GM19351 (cell line): ENCODE results near the gene SH3YL1.

Source experiments
- ATAC-seq: cut with Tn5 transposase; IDR thresholded peaks from one replicate; pipeline ENCODE4 v1.9.1; 2021; ENCODE audit warnings: mild to moderate bottlenecking, moderate library complexity; ENCODE audit not compliant: unreplicated experiment

The SH3YL1 gene

DNA sequence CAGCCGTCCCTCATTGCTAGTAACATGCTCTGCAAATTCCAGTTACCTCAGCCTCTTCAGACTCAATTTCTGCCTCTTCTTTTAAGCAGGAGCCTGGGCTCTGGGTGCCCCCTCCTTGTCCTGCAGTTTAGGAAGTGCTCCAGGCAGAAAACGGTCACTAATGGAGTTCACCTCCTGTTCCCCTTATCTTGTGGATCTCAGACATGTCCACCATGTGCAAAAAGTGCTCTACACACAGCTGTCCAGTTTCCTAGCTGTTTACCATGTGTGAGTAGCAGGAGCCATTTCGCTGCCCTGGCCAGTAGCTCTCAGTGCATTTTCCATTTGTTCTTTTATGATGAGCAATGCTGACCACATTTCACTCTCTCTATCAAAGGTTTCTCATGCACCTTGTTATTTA lies 4.9 kb downstream of the SH3YL1 start:
- no peak for ATAC-seq

DNA sequence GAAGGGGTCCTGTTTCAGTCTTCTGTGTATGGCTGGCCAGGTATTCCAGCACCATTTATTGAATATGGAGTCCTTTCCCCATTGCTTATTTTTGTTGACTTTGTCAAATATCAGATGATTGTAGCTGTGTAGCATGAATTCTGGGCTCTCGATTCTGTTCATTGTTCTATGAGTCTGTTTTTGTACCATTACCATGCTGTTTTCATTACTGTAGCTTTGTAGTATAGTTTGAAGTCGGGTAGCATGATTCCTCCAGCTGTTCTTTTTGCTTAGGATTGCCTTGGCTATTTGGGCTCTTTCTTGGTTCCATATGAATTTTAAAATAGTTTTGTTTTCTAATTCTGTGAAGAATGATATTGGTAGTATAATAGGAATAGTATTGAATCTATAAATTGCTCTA lies 6.0 kb downstream of the SH3YL1 start:
- no peak for ATAC-seq

GRCh38 chr2:257429-257828 lies 6.4 kb downstream of the SH3YL1 start:
- no peak for ATAC-seq

DNA sequence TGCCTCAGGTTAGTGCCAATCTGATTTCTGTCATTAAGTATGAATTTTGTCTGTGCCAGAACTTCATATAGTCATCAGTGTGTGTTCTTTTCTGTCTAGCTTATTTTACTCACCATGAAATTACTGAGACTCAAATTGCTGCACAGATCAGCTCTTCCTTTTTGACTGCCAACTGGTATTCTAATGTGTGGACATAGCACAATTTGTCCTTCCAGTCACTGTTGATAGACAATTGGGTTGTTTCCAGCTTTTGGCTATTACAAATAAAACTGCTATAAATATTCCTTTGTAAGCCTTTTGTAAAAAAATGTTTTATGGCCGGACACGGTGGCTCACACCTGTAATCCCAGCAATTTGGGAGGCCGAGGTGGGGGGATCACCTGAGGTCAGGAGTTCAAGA lies 7.7 kb downstream of the SH3YL1 start:
- ATAC-seq: no peak

DNA sequence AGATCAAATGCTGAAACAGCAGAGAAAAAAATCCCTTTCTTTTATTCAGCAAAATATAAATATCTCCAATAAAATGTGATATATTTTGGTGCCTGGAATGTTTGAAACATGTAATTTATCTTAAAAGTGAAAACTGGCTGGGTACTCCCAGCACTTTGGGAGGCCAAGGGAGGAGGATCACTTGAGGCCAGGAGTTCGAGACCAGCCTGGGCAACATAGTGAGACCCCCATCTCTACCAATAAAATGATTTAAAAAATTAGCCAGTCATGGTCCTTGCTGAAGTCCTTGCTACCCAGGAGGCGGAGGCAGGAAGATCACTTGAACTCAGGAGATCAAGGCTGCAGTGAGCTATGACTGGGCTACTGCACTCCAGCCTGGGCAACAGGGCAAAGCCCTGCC lies 8.6 kb downstream of the SH3YL1 start:
- no peak for ATAC-seq

DNA sequence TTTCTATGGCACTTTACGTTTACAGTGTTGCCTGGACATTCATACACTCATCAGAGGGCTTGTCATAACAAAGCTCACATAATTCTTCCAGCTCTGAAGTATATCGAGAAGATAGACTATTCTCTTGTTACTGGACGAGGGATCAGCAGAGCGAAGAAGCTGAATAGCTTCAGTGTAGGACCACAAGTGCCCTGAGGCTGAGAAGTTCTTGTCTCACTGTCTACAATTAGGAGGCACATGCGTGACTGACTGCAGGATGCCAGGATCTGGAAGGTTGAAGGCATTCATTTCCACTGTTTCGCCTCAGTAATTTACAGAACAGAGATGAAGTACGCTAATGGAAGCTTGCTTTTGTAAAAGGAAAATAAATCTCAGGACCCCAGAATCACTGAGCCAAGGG lies 9.6 kb downstream of the SH3YL1 start:
- ATAC-seq: no peak

- ATAC-seq: no peak
These were observed 10.6 kb downstream of the SH3YL1 start for GRCh38 chr2:253202-253638.

- no peak for ATAC-seq
These were observed 11.7 kb downstream of the SH3YL1 start for GRCh38 chr2:252001-252602.

DNA sequence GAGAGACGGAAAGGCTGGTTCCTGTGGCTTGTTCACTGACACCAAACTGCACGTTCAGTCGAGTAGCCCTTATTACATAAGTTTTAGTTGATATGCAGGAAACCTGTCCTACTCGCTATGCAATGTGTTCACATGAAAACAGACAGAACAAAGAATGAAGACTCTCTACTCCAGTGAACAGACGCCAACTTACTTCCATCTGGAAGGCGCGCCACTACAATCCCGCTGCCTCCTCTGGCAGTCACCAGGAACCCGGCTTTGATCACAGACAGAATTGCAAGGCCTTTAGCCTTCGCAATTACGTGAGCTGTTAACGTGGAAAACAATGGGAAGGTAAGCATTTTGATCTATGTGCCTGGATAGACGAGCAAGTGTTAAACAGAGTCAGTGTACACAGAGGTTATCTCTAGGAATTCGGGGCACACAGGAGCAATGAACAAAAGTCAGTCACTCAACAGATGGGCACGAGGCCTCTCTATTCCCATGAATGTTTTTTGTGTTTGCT lies 14.2 kb downstream of the SH3YL1 start:
- ATAC-seq: no peak

- no peak for ATAC-seq
These were observed 15.1 kb downstream of the SH3YL1 start for GRCh38 chr2:248724-249123.

GRCh38 chr2:246489-247144 lies 17.2 kb downstream of the SH3YL1 start:
- ATAC-seq: peak; percentile 78

DNA sequence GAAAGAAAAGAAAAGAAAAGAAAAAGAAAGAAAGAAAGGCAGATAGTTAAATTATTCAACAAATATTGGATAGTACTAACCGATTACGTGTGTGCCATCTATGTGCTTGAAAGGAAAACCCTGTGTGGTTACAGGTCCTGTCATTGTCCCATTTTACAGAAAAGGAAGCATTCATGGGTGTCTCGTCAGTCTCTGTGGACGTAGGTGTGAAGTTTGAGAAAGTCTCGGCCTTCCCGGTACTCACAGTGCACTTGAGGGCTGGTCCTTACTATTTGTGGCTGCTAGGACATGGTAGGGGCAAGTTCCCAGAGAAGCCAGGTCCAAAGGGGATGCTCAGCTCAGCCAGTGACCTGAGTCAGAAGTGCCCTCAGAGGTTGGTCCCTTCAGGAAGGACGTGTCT lies 19.3 kb downstream of the SH3YL1 start:
- ATAC-seq: no peak

DNA sequence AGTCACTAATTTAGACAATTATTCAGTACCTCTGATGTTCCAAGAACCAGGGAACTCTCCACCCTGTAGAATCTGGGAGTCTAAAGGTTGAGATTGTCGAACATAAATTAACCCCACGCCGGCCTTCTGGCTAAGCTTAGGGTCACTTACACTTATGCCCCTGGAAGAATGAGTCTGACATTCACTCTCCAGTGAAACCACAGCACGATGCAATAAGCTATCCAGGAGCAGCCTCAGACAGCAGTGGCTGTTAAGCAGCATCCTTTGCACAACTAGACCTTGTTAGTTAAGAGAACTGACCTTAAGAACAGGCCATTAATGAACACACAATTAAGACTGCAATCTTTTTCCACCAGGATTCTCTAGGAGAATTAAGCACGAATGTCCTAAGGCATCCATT lies 25.0 kb downstream of the SH3YL1 start:
- no peak for ATAC-seq

- ATAC-seq: no peak
These were observed 25.4 kb downstream of the SH3YL1 start for GRCh38 chr2:238431-238830.

DNA sequence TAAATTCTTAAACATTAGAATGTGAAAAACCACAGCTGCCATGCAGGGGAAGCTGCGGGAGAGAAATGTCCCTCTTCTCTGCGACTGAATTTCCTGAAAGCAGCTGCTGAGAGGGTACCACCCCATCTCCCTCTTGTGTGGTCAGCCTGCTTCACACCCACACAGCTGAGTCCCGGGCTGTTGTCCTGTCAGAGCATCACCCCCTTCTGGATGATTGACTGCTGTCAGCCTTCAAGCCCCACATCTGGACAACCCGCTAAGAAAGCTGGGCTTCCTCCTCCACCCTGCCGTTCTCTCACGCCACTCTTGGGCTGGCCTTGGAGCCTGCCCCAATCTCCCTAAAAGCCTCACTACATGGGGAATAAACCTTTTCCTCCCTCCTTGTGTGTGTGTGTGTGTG lies 26.0 kb downstream of the SH3YL1 start:
- no peak for ATAC-seq

GRCh38 chr2:236993-237539 lies 26.8 kb downstream of the SH3YL1 start:
- no peak for ATAC-seq

DNA sequence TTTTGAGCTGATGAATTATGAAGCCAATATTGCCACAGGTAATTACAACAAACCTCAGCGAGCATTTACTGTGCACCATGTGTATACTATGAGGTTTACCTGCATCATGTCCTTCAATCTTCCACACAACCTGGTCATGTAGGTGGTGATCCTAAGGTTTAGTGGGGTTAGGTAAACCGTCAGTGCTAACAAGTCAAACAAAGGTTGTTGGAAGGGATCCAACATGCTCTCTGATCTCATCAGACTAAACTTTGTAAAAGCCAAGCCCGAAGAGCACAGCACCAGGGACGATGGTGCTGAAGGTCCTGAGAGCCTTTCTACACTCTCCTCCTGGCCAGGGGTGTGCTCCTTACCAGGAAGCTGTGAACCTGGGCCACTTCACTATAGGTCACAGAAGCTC lies 29.4 kb downstream of the SH3YL1 start:
- no peak for ATAC-seq

- no peak for ATAC-seq
These were observed 30.8 kb downstream of the SH3YL1 start for GRCh38 chr2:233030-233429.

GRCh38 chr2:231521-232185 lies 32.2 kb downstream of the SH3YL1 start:
- no peak for ATAC-seq

DNA sequence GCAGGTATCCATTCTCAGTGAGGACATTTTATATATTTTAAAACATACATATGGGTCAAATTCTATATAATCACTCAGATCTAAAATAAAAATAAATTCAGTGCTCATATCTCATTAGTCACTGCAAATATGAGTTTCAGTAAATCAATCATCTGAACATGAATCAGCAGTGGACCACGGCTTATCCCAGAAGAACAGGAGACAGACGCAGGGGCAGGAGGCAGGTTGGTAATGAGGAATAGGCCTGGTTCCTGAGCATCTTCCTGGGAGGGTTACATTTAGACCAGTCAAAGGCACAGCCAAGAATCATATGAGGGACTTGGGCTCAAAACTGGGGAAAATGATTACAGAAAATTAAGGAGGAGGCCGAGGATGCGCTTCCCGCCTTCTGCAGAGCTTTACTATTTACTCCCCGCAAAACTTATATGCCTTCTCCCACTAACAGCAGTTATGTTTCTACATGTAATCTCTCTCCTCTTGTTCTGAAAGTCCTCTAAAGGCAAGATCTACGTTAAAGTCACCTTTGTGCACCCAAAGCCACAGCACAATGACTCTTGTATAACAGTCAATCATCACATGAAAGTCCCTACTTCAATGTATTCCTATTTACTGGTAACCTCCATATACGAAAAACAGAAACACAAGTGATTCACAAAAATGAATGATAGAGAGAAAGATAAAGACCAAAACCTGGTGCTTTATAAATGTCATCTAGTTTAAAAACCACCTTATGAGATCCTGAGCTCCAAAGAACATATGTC lies 35.1 kb downstream of the SH3YL1 start:
- ATAC-seq: no peak

- ATAC-seq: no peak
These were observed 35.7 kb downstream of the SH3YL1 start for GRCh38 chr2:228115-228514.
